GM12873 (cell line): ENCODE data around the gene LAD1.

Experiments
- TF ChIP-seq, protein P1 (sequence below): IDR thresholded peaks from 2 replicates; pipeline ENCODE4 v1.5.1; 2012; ENCODE audit warnings: low read depth, mild to moderate bottlenecking, moderate library complexity, low read length, control low read depth; ENCODE audit not compliant: insufficient read depth; ENCODE audit errors: missing control alignments

LAD1 gene

DNA sequence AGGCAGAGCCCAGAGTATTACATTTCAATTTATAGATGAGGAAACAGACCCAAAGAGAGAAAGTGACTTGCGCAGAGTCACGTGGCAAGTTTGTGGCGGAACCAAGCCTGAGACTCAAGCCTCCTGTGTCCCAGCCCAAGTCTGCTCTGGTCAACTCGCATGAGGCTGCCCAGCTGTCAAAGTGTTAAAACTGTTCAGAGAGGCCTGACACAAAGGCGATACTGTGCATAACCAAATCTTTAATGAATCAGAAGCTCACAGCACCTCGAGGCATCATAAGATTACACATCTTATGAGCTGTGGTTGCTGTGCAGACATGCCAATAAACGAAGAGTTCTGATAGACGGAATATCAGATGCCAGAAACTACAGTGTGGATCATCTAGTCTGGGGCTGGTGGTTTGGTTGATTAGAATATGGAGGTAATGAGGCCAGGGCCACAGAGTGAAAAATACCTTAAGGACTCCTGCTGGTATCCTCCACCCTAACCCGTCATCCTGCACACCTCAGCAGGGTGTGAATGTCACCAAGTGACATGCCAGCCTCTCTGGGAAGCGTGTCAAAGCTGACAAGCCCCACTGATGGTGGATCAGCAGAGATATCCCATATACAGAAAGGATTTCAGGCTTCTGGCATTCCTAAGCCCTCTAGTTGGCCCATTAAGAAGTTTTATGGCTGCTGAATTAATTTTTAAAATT is 63.8 kb downstream of the LAD1 start:
- TF ChIP-seq, protein P1, sequence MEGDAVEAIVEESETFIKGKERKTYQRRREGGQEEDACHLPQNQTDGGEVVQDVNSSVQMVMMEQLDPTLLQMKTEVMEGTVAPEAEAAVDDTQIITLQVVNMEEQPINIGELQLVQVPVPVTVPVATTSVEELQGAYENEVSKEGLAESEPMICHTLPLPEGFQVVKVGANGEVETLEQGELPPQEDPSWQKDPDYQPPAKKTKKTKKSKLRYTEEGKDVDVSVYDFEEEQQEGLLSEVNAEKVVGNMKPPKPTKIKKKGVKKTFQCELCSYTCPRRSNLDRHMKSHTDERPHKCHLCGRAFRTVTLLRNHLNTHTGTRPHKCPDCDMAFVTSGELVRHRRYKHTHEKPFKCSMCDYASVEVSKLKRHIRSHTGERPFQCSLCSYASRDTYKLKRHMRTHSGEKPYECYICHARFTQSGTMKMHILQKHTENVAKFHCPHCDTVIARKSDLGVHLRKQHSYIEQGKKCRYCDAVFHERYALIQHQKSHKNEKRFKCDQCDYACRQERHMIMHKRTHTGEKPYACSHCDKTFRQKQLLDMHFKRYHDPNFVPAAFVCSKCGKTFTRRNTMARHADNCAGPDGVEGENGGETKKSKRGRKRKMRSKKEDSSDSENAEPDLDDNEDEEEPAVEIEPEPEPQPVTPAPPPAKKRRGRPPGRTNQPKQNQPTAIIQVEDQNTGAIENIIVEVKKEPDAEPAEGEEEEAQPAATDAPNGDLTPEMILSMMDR = no peak

DNA sequence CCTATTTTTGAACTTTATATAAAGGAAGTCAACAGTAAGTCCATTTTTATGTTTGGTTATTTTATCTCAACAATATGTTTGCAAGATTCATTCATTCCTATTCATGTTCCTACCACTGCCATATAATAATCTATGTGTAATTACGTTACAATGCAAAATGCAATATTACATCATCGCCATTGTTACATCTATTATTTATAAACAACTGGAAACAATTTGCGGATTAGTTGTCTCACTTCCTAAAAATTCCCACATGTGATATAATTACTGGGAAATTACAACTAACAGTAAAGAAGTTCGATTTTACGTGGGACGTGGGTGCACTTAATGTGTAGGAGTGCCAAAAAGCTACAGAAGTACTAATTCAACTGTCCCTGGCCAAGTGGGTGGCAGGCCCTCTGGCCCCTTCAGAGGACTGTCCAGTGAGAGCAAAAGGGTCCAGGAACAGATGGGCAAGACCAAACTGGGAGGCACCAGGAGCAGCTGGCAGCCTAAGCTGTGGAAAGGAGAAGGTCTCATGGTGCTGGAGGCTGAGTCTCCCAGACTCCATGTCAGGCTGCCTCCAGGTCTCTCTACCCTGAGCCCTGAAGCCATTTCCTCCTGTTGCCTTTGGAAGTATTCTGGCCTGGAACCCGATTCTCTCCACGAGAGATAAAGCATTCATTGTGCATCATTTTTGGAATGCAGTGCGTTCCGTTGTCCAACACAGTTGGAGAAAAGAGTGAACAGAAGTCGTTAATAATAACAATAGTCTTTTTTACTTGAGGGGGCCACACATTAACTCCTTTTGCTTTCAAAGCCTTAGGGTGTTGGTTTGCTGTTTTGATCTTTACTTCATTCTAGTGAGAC is 64.6 kb downstream of the LAD1 start:
- TF ChIP-seq, protein P1 = no peak

DNA sequence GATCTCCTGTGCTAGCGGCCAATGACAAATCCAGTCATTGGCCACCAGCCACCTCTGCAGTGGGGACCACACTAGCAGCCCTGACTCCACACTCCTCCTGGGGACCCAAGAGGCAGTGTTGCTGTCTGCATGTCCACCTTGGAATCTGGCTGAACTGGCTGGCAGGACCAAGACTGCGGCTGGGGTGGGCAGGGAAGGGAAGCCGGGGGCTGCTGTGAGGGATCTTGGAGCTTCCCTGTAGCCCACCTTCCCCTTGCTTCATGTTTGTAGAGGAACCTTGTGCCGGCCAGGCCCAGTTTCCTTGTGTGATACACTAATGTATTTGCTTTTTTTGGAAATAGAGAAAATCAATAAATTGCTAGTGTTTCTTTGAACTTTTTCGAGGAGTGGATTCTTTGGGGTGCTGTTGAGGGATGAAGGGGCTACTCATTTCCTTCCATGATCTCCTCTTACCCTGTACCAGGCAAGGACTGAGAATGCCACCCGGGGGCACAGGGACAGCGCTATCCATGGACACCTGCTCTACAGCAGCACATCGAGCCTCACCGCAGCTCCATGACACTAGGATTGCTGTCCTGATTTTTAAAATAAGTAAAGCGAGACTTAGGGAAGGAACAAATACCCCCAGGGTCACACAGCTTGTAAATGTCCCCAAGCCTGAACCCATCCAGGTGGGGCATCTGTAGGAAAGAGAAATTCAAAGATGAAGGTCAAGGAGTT is 66.3 kb downstream of the LAD1 start:
- TF ChIP-seq, protein P1 = no peak

DNA sequence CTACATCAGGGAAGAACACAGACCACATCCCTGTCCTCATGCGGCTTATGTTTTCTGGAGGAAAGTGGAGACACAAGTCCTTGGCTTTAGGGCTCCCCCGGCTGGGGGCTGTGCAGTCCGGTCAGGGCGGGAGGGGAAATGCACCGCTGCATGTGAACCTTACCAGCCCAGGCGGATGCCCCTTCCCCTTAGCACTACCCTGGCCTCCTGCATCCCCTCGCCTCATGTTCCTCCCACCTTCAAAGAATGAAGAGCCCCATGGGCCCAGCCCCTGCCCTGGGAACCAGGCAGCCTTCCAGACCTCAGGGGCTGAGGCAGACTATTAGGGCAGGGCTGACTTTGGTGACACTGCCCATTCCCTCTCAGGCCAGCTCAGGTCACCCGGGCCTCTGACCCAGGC is 67.1 kb downstream of the LAD1 start:
- TF ChIP-seq, protein P1 = no peak

DNA sequence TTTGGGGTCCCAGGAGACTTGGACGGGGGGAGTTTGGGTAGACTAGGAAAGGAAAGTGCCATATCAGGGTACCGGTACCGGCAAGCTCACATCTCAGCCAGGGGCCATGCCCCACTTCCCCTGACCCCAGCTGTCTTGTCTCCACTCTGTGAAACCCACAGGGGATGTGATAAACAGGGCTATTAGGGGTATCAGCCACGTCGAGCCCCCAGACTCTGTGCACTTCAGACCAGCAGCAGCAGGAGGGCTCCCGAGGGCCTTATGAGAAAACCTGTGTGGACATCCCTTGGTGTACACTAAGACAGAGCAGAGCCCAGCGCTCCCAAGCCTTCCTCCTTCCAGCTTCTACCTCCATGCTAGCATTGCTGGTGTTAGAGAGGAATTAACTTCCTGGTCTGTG is 68.0 kb downstream of the LAD1 start:
- TF ChIP-seq, protein P1 = no peak
